Activated CD4-positive, alpha-beta memory T cell treated with anti-CD3 and anti-CD28 coated beads, Interleukin-2, amount 10 ng/mL, durations not matched to agents 7 days and 5 days (primary cell): ENCODE measurements around the gene AP4E1. TPM values are rescaled to one million over a fixed set of nuclear protein-coding genes. Genes with fewer than 3 reads are reported as not detected.
"Not testable (repeated sequence)": the region's sequence is repeated elsewhere in the genome, so short reads cannot be mapped to it uniquely, and the experiment has no call there.

Source experiments
- CTCF ChIA-PET: fragments of 350-600 bp; sonication (Branson Sonifier 250); formaldehyde crosslinking; loops from one replicate; lab custom pipeline; 2021; ENCODE audit warnings: antibody characterized with exemption, inconsistent platforms; lab: Charles Lee
- POLR2A ChIA-PET: fragments of 350-600 bp; sonication (Branson Sonifier 250); formaldehyde crosslinking; loops from one replicate; lab custom pipeline; 2021; ENCODE audit warnings: antibody characterized with exemption; lab: Charles Lee
- DNase-seq: peaks from one replicate; pipeline ENCODE4 v3.0.0-alpha.2; 2020
- H3K27ac Mint-ChIP-seq: one replicate; pipeline ENCODE4 v1.8.0; 2021; ENCODE audit warnings: mild to moderate bottlenecking, mixed read lengths
- H3K27me3 Mint-ChIP-seq: one replicate; pipeline ENCODE4 v1.8.0; 2021; ENCODE audit warnings: mixed read lengths
- H3K36me3 Mint-ChIP-seq: one replicate; pipeline ENCODE4 v1.8.0; 2021; ENCODE audit warnings: low read depth, mixed read lengths
- H3K4me1 Mint-ChIP-seq: one replicate; pipeline ENCODE4 v1.8.0; 2021; ENCODE audit warnings: mixed read lengths
- H3K4me3 Mint-ChIP-seq: one replicate; pipeline ENCODE4 v1.8.0; 2021; ENCODE audit warnings: mild to moderate bottlenecking, mixed read lengths
- H3K9me3 Mint-ChIP-seq: one replicate; pipeline ENCODE4 v1.8.0; 2021; ENCODE audit warnings: mixed read lengths
- total RNA-seq, 2 experiments: library from RNA; stranded (reverse); gene quantifications; one replicate each; pipeline ENCODE4 v1.2.3, GENCODE V29; 2021

AP4E1 gene
- total RNA-seq, 2 experiments from 2014 or later: 13.3 to 14.5 TPM

- Mint-ChIP-seq H3K4me3 (no peak overlapping the region), H3K4me1 (peaks cover 10% of the 10 kb centered on the region), H3K27me3 (no peaks in the 10 kb centered on the region), H3K9me3 (peaks cover 14% of the 10 kb centered on the region), H3K36me3 (peaks cover 22% of the 10 kb centered on the region), H3K27ac (no peak overlapping the region)
- DNase-seq: no peak
- POLR2A ChIA-PET: no interaction called here
- CTCF ChIA-PET: no interaction called here
Observed at GRCh38 chr15:50891159-50891558, 17.3 kb upstream of the AP4E1 start.

GRCh38 chr15:50893976-50894375 is 14.5 kb upstream of the AP4E1 start:
- no peaks in the 10 kb centered on the region for H3K27me3 Mint-ChIP-seq
- no peak for DNase-seq
- H3K9me3 Mint-ChIP-seq: peaks cover 14% of the 10 kb centered on the region
- no peak overlapping the region for H3K27ac Mint-ChIP-seq
- POLR2A ChIA-PET: no interaction called here
- CTCF ChIA-PET: interaction anchor here (0.5 kb wide), 2 partner anchors 18 to 32 kb away, joined by 3 read pairs; no protein-coding TSS in a partner anchor
- peaks cover 20% of the 10 kb centered on the region for H3K36me3 Mint-ChIP-seq
- H3K4me3 Mint-ChIP-seq: no peak overlapping the region
- H3K4me1 Mint-ChIP-seq: no peaks in the 10 kb centered on the region

- H3K27me3 Mint-ChIP-seq, H3K36me3 Mint-ChIP-seq, H3K4me3 Mint-ChIP-seq, POLR2A ChIA-PET, DNase-seq, H3K9me3 Mint-ChIP-seq, H3K27ac Mint-ChIP-seq: not testable (repeated sequence)
- peaks cover 11% of the 10 kb centered on the region for H3K4me1 Mint-ChIP-seq
- CTCF ChIA-PET: interaction anchor here (2.2 kb wide), 1 partner anchor 13 kb away, joined by 6 read pairs; no protein-coding TSS in a partner anchor
Observed at GRCh38 chr15:50901390-50901789, 7.1 kb upstream of the AP4E1 start.

- no peak overlapping the region for H3K4me3 Mint-ChIP-seq
- H3K27me3 Mint-ChIP-seq: no peaks in the 10 kb centered on the region
- H3K4me1 Mint-ChIP-seq: peaks cover 19% of the 10 kb centered on the region
- no peaks in the 10 kb centered on the region for H3K9me3 Mint-ChIP-seq
- no peak overlapping the region for H3K27ac Mint-ChIP-seq
- peaks cover 7% of the 10 kb centered on the region for H3K36me3 Mint-ChIP-seq
- no peak for DNase-seq
- ChIA-PET CTCF (interaction anchor here (0.9 to 2.2 kb wide), 2 partner anchors 18 to 28 kb away, joined by 3 to 13 read pairs; no protein-coding TSS in a partner anchor), POLR2A (no interaction called here)
Observed at GRCh38 chr15:50904211-50904610, 4.3 kb upstream of the AP4E1 start.

GRCh38 chr15:50905055-50905454 is 3.4 kb upstream of the AP4E1 start:
- Mint-ChIP-seq H3K4me1 (peaks cover 24% of the 10 kb centered on the region), H3K4me3 (no peak overlapping the region), H3K27ac (no peak overlapping the region), H3K27me3 (no peaks in the 10 kb centered on the region), H3K36me3 (peaks cover 7% of the 10 kb centered on the region), H3K9me3 (no peaks in the 10 kb centered on the region)
- no peak for DNase-seq
- CTCF ChIA-PET: interaction anchor here (0.9 to 2.2 kb wide), 3 partner anchors 17 to 29 kb away, joined by 3 to 13 read pairs (median 3); no protein-coding TSS in a partner anchor
- POLR2A ChIA-PET: interaction anchor here (1.3 to 3.2 kb wide), 2 partner anchors 17 to 19 kb away, joined by 4 to 32 read pairs; no protein-coding TSS in a partner anchor

GRCh38 chr15:50906954-50907600 is 1.4 kb upstream of the AP4E1 start:
- peak overlapping the region; percentile 96 for H3K4me3 Mint-ChIP-seq
- peak; percentile 83 for DNase-seq
- H3K4me1 Mint-ChIP-seq: peaks cover 28% of the 10 kb centered on the region
- peaks cover 13% of the 10 kb centered on the region for H3K36me3 Mint-ChIP-seq
- no peaks in the 10 kb centered on the region for H3K27me3 Mint-ChIP-seq
- no peaks in the 10 kb centered on the region for H3K9me3 Mint-ChIP-seq
- POLR2A ChIA-PET: interaction anchor here (0.9 to 3.2 kb wide), 14 partner anchors 9 to 645 kb away, joined by 3 to 32 read pairs (median 8); partner anchors contain the start of genes GABPB1, TRPM7 and USP8
- peak overlapping the region; percentile 98 for H3K27ac Mint-ChIP-seq
- CTCF ChIA-PET: interaction anchor here (0.7 to 1.9 kb wide), 6 partner anchors 20 to 62 kb away, joined by 3 to 10 read pairs (median 4); no protein-coding TSS in a partner anchor

- CTCF ChIA-PET: interaction anchor here (0.7 to 1.9 kb wide), 5 partner anchors 21 to 32 kb away, joined by 3 to 10 read pairs (median 4); no protein-coding TSS in a partner anchor
- H3K4me1 Mint-ChIP-seq: peaks cover 26% of the 10 kb centered on the region
- H3K36me3 Mint-ChIP-seq: peaks cover 11% of the 10 kb centered on the region
- POLR2A ChIA-PET: interaction anchor here (0.8 to 3.2 kb wide), 15 partner anchors 8 to 1738 kb away, joined by 3 to 32 read pairs (median 7); partner anchors contain the start of genes GABPB1, GALK2, TRPM7 and USP8
- H3K9me3 Mint-ChIP-seq: no peaks in the 10 kb centered on the region
- DNase-seq: peak; percentile 58
- H3K4me3 Mint-ChIP-seq: peak overlapping the region; percentile 96
- H3K27me3 Mint-ChIP-seq: no peaks in the 10 kb centered on the region
- peak overlapping the region; percentile 98 for H3K27ac Mint-ChIP-seq
Observed at GRCh38 chr15:50907601-50908208, 778 bp upstream of the AP4E1 start.

- Mint-ChIP-seq H3K4me3 (peak overlapping the region; percentile 96), H3K27ac (peak overlapping the region; percentile 84), H3K9me3 (no peaks in the 10 kb centered on the region), H3K4me1 (peaks cover 28% of the 10 kb centered on the region), H3K27me3 (no peaks in the 10 kb centered on the region), H3K36me3 (peaks cover 15% of the 10 kb centered on the region)
- ChIA-PET CTCF (interaction anchor here (0.7 to 2.0 kb wide), 8 partner anchors 8 to 593 kb away, joined by 3 to 13 read pairs (median 4); no protein-coding TSS in a partner anchor), POLR2A (interaction anchor here (0.5 to 2.8 kb wide), 21 partner anchors 10 to 651 kb away, joined by 3 to 21 read pairs (median 3); partner anchors contain the start of genes GABPB1, TRPM7 and USP8)
- DNase-seq: no peak
Observed at GRCh38 chr15:50909010-50909317, 481 bp downstream of the AP4E1 start.

GRCh38 chr15:50910426-50910795 is 1.9 kb downstream of the AP4E1 start:
- CTCF ChIA-PET: interaction anchor here (1.5 to 2.0 kb wide), 3 partner anchors 11 to 150 kb away, joined by 3 to 13 read pairs (median 4); no protein-coding TSS in a partner anchor

GRCh38 chr15:50911001-50911400 is 2.5 kb downstream of the AP4E1 start:
- Mint-ChIP-seq H3K9me3 (no peaks in the 10 kb centered on the region), H3K27me3 (no peaks in the 10 kb centered on the region), H3K27ac (no peak overlapping the region), H3K4me3 (no peak overlapping the region), H3K36me3 (peaks cover 18% of the 10 kb centered on the region), H3K4me1 (peaks cover 25% of the 10 kb centered on the region)
- no peak for DNase-seq
- CTCF ChIA-PET: interaction anchor here (1.6 kb wide), 1 partner anchor 10 kb away, joined by 3 read pairs; no protein-coding TSS in a partner anchor
- POLR2A ChIA-PET: interaction anchor here (2.8 kb wide), 2 partner anchors 225 to 556 kb away, joined by 14 to 21 read pairs; partner anchors contain the start of genes GABPB1 and TRPM7

More at GRCh38 chr15:50910426-50910795, 1.9 kb downstream of the AP4E1 start:
- not testable (repeated sequence) for H3K9me3 Mint-ChIP-seq, H3K27ac Mint-ChIP-seq, DNase-seq, H3K27me3 Mint-ChIP-seq
- Mint-ChIP-seq H3K4me1 (peaks cover 25% of the 10 kb centered on the region), H3K36me3 (peaks cover 18% of the 10 kb centered on the region), H3K4me3 (peak overlapping the region; percentile 33)
- POLR2A ChIA-PET: interaction anchor here (2.8 kb wide), 2 partner anchors 224 to 556 kb away, joined by 14 to 21 read pairs; partner anchors contain the start of genes GABPB1 and TRPM7

GRCh38 chr15:50911621-50912020 is 3.1 kb downstream of the AP4E1 start:
- H3K27ac Mint-ChIP-seq: no peak overlapping the region
- H3K9me3 Mint-ChIP-seq: no peaks in the 10 kb centered on the region
- CTCF ChIA-PET: no interaction called here
- H3K4me1 Mint-ChIP-seq: peaks cover 25% of the 10 kb centered on the region
- peaks cover 21% of the 10 kb centered on the region for H3K36me3 Mint-ChIP-seq
- no peaks in the 10 kb centered on the region for H3K27me3 Mint-ChIP-seq
- POLR2A ChIA-PET: no interaction called here
- H3K4me3 Mint-ChIP-seq: no peak overlapping the region
- no peak for DNase-seq

- no peaks in the 10 kb centered on the region for H3K9me3 Mint-ChIP-seq
- H3K4me1 Mint-ChIP-seq: peaks cover 6% of the 10 kb centered on the region
- no peaks in the 10 kb centered on the region for H3K27me3 Mint-ChIP-seq
- ChIA-PET CTCF (interaction anchor here (0.8 kb wide), 1 partner anchor 241 kb away, joined by 3 read pairs; no protein-coding TSS in a partner anchor), POLR2A (interaction anchor here (1.2 kb wide), 1 partner anchor 9 kb away, joined by 4 read pairs; no protein-coding TSS in a partner anchor)
- peaks cover 39% of the 10 kb centered on the region for H3K36me3 Mint-ChIP-seq
- no peak overlapping the region for H3K27ac Mint-ChIP-seq
- no peak overlapping the region for H3K4me3 Mint-ChIP-seq
- DNase-seq: no peak
Observed at GRCh38 chr15:50916400-50916799, 7.9 kb downstream of the AP4E1 start.
